Right cardiac atrium (tissue), 5 donors: ENCODE results near the gene LAMP1. TPM values are rescaled to one million over a fixed set of nuclear protein-coding genes. Genes with fewer than 3 reads are reported as not detected.
"Not testable (repeated sequence)": the region's sequence is repeated elsewhere in the genome, so short reads cannot be mapped to it uniquely, and the experiment has no call there.

Experiments
- ATAC-seq, 2 donors: fragments of 200-7000 bp; cut with Tn5 transposase; one replicate each; pipeline versions ENCODE4 v1.8.0 to v1.9.1; 2020; ENCODE audit warnings: moderate library complexity in 2 of 2, mild to moderate bottlenecking in 1 of 2
- DNase-seq, 3 donors: peaks; one replicate each; pipeline ENCODE4 v3.0.0-alpha.2; 2020
- H3K27ac ChIP-seq: one replicate; pipeline ENCODE4 v1.5.1; 2013; ENCODE audit warnings: mild to moderate bottlenecking, low read length, control low read depth, moderate library complexity
- H3K27me3 ChIP-seq: one replicate; pipeline ENCODE4 v1.6.1; 2013; ENCODE audit not compliant: control insufficient read depth, insufficient read depth
- H3K4me1 ChIP-seq: one replicate; pipeline ENCODE4 v1.6.1; 2013; ENCODE audit warnings: low read length; ENCODE audit not compliant: control insufficient read depth, insufficient read depth
- H3K4me3 ChIP-seq: one replicate; pipeline ENCODE4 v1.5.1; 2013; ENCODE audit warnings: low read length, control low read depth
- H3K9me3 ChIP-seq: one replicate; pipeline ENCODE4 v1.6.1; 2013; ENCODE audit warnings: low read length; ENCODE audit not compliant: control insufficient read depth
- WGBS: extraction: QIAGEN DNeasy Blood & Tissue Kit; methylation state at CpG from one replicate; pipeline ENCODE4 v1.1.7; 2013; 5-methylcytosine and 5-hydroxymethylcytosine counted together
- intact Hi-C, 4 donors: fragments of 100-400 bp; cut with DNase I; formaldehyde crosslinking; loops; one replicate each; pipeline versions ENCODE4 v1.11.0 to v1.14.0; 2022 to 2023
- long read RNA-seq, 4 donors: library from polyadenylated mRNA; unstranded; transcript quantifications; one replicate each; pipeline ENCODE4 v2.0.0, GENCODE V29; 2020 to 2021
- polyA plus RNA-seq: library from polyadenylated mRNA; stranded (reverse); fragments of 200-250 nt; gene quantifications from one replicate; pipeline ENCODE4 v1.2.3, GENCODE V29; 2013
- total RNA-seq, 4 donors: library from RNA; stranded (reverse); fragmentation: NEBNext Ultra II Directional; extraction: Animal tissue kit (Norgen Biotek cat#: 25700); gene quantifications; one replicate each; pipeline ENCODE4 v1.2.1, GENCODE V29; 2021
- donor health status: healthy with polysubstance abuse.
- donor health status: DM: no; HTN: yes; CAD: no.
- donor health status: DM: no; HTN: no; CAD: no.
- donor health status: DM: no; HTN: yes; CAD: no; lungs with severe emphysema.
- donor health status: DM: yes; HTN: yes; CAD: no.

LAMP1 gene
- total RNA-seq (100 to 1,000 TPM; 107 to 115 (median 111) TPM), polyA plus RNA-seq (70.1 TPM)
- long read RNA-seq, donor 1, transcript LAMP1-201 (9 exons, 2,699 nt), result major isoform, 213 of 248 reads
- long read RNA-seq, donor 1, partial matches to known transcripts, result 24 of 248 reads
- long read RNA-seq, donor 1, other reads (novel, unspliced or antisense), result 11 of 248 reads
- long read RNA-seq, donor 2, transcript LAMP1-201 (9 exons, 2,699 nt), result major isoform, 102 of 123 reads
- long read RNA-seq, donor 2, partial matches to known transcripts, result 5 of 123 reads
- long read RNA-seq, donor 2, other reads (novel, unspliced or antisense), result 16 of 123 reads
- long read RNA-seq, donor 3, transcript LAMP1-201 (9 exons, 2,699 nt), result major isoform, 40 of 55 reads
- long read RNA-seq, donor 3, partial matches to known transcripts, result 14 of 55 reads
- long read RNA-seq, donor 3, other reads (novel, unspliced or antisense), result 1 of 55 reads
- long read RNA-seq, donor 4, transcript LAMP1-201 (9 exons, 2,699 nt), result major isoform, 91 of 105 reads
- long read RNA-seq, donor 4, partial matches to known transcripts, result 9 of 105 reads
- long read RNA-seq, donor 4, other reads (novel, unspliced or antisense), result 5 of 105 reads

GRCh38 chr13:113296823-113297369, at the start of gene LAMP1:
Gene LAMP1, plus strand, starts transcription at chr13:113297239. Its CDS starts 196 bp downstream, at chr13:113297435.
- intact Hi-C loops, result no loop called here

GRCh38 chr13:113252516-113253095, 44.4 kb upstream of the LAMP1 start:
- intact Hi-C loops, result no loop called here
- Histone ChIP-seq H3K27me3 (no peaks in the 10 kb centered on the region), H3K27ac (no peak overlapping the region), H3K9me3 (no peaks in the 10 kb centered on the region), H3K4me3 (no peak overlapping the region), H3K4me1 (no peaks in the 10 kb centered on the region)
- 83% methylated on average over 11 of the region's 11 CpGs for WGBS
- DNase-seq (no peak), ATAC-seq (no peak)

More at GRCh38 chr13:113296823-113297369, at the start of gene LAMP1:
- H3K9me3 ChIP-seq, result no peaks in the 10 kb centered on the region
- H3K4me1 ChIP-seq, result no peaks in the 10 kb centered on the region
- under 1% methylated on average over 74 of the region's 74 CpGs for WGBS
- peak within 1 kb of the TSS; percentile 72 for H3K27ac ChIP-seq
- H3K27me3 ChIP-seq, result no peaks in the 10 kb centered on the region
- ATAC-seq (peak; percentile 96), DNase-seq (peak; percentile 99 to 100 (median 100))
- peak within 1 kb of the TSS; percentile 82 for H3K4me3 ChIP-seq

- H3K9me3 ChIP-seq, H3K27ac ChIP-seq, H3K4me3 ChIP-seq, ATAC-seq, H3K27me3 ChIP-seq, intact Hi-C loops, DNase-seq, H3K4me1 ChIP-seq: not testable (repeated sequence)
- 95% methylated on average over 6 of the region's 6 CpGs for WGBS
Observed at GRCh38 chr13:113257908-113258307, 39.1 kb upstream of the LAMP1 start.

GRCh38 chr13:113258321-113259054, 38.6 kb upstream of the LAMP1 start:
- Histone ChIP-seq H3K4me3 (no peak overlapping the region), H3K9me3 (no peaks in the 10 kb centered on the region), H3K27ac (no peak overlapping the region), H3K4me1 (no peaks in the 10 kb centered on the region), H3K27me3 (no peaks in the 10 kb centered on the region)
- intact Hi-C loops, result no loop called here
- WGBS, result 89% methylated on average over 5 of the region's 5 CpGs
- no peak for DNase-seq
- no peak for ATAC-seq

- H3K27me3 ChIP-seq, result no peaks in the 10 kb centered on the region
- no peak for ATAC-seq
- 85% methylated on average over 13 of the region's 13 CpGs for WGBS
Observed at GRCh38 chr13:113260996-113261395, 36.0 kb upstream of the LAMP1 start.

GRCh38 chr13:113263016-113263415, 34.0 kb upstream of the LAMP1 start:
- H3K4me3 ChIP-seq, H3K9me3 ChIP-seq, intact Hi-C loops, ATAC-seq, DNase-seq, H3K27ac ChIP-seq, H3K4me1 ChIP-seq, H3K27me3 ChIP-seq: not testable (repeated sequence)
- 85% methylated on average over 14 of the region's 14 CpGs for WGBS

More at GRCh38 chr13:113260996-113261395, 36.0 kb upstream of the LAMP1 start:
- no peaks in the 10 kb centered on the region for H3K4me1 ChIP-seq
- no peak overlapping the region for H3K4me3 ChIP-seq
- H3K27ac ChIP-seq, result no peak overlapping the region
- intact Hi-C loops, result no loop called here
- no peaks in the 10 kb centered on the region for H3K9me3 ChIP-seq
- no peak for DNase-seq

- H3K27ac ChIP-seq, result no peak overlapping the region
- no peaks in the 10 kb centered on the region for H3K27me3 ChIP-seq
- H3K4me1 ChIP-seq, result no peaks in the 10 kb centered on the region
- DNase-seq (no peak), ATAC-seq (peak; percentile 45 to 51)
- intact Hi-C loops, result no loop called here
- no peak overlapping the region for H3K4me3 ChIP-seq
- WGBS, result 91% methylated on average over 20 of the region's 20 CpGs
- no peaks in the 10 kb centered on the region for H3K9me3 ChIP-seq
Observed at GRCh38 chr13:113267642-113268405, 29.2 kb upstream of the LAMP1 start.

GRCh38 chr13:113272031-113272430, 25.0 kb upstream of the LAMP1 start:
- 84% methylated on average over 2 of the region's 2 CpGs for WGBS
- Histone ChIP-seq H3K4me3 (no peak overlapping the region), H3K27me3 (no peaks in the 10 kb centered on the region), H3K27ac (no peak overlapping the region), H3K9me3 (no peaks in the 10 kb centered on the region), H3K4me1 (no peaks in the 10 kb centered on the region)
- intact Hi-C loops, result loop anchor here in 3 of 4 donors (10.0 kb wide), 1 partner anchor 123 kb away; no protein-coding TSS in a partner anchor
- ATAC-seq (no peak), DNase-seq (no peak)

- Histone ChIP-seq H3K27me3 (no peaks in the 10 kb centered on the region), H3K4me3 (no peak overlapping the region), H3K27ac (no peak overlapping the region), H3K9me3 (no peaks in the 10 kb centered on the region), H3K4me1 (no peaks in the 10 kb centered on the region)
- ATAC-seq (peak; percentile 36 to 44), DNase-seq (peak in 1 of 3 donors; percentile 52)
- intact Hi-C loops, result loop anchor here in 3 of 4 donors (10.0 kb wide), 1 partner anchor 122 kb away; no protein-coding TSS in a partner anchor
- 86% methylated on average over 10 of the region's 10 CpGs for WGBS
Observed at GRCh38 chr13:113272701-113273181, 24.3 kb upstream of the LAMP1 start.

- ATAC-seq, result no peak
- Histone ChIP-seq H3K4me3 (no peak overlapping the region), H3K27me3 (no peaks in the 10 kb centered on the region), H3K4me1 (no peaks in the 10 kb centered on the region), H3K9me3 (no peaks in the 10 kb centered on the region), H3K27ac (no peak overlapping the region)
- 88% methylated on average over 6 of the region's 6 CpGs for WGBS
- no peak for DNase-seq
- intact Hi-C loops, result loop anchor here in 3 of 4 donors (10.0 kb wide), 1 partner anchor 121 kb away; no protein-coding TSS in a partner anchor
Observed at GRCh38 chr13:113273321-113273720, 23.7 kb upstream of the LAMP1 start.
